Measurements from ENCODE around the gene MAPK8.

GRCh38 chr10:48476279-48476982 is 170.0 kb downstream of the MAPK8 start:
- TF ChIP-seq CTCF (IDR thresholded peaks at IDR 0.05): no peak
- TF ChIP-seq POLR2A (IDR thresholded peaks at IDR 0.05): no peak
- no peak for TF ChIP-seq POLR2AphosphoS5 (IDR thresholded peaks at IDR 0.05)
